WTC11 (cell line): ENCODE measurements around the gene CIDEC. TPM values are rescaled to one million over a fixed set of nuclear protein-coding genes. Genes with fewer than 3 reads are reported as not detected.
A peak's percentile ranks its signal among the peaks of the same experiment; 100 is the strongest.

ENCODE experiments used
- ATAC-seq: fragments of 200-7000 bp; cut with Tn5 transposase; 2 replicates; pipeline ENCODE4 v1.10.0; 2021; ENCODE audit warnings: mild to moderate bottlenecking, moderate library complexity
- CTCF ChIA-PET: fragments of 300-600 bp; sonication (Branson Sonifier 250); formaldehyde crosslinking; loops from one replicate; lab custom pipeline; 2021; ENCODE audit warnings: antibody characterized with exemption; lab: Charles Lee
- POLR2A ChIA-PET: fragments of 350-600 bp; sonication (Branson Sonifier 250); formaldehyde crosslinking; loops from one replicate; lab custom pipeline; 2021; ENCODE audit warnings: antibody characterized with exemption; lab: Charles Lee
- DNase-seq: peaks from one replicate; pipeline ENCODE4 v3.0.0; 2021; ENCODE audit warnings: low spot score
- H3K27ac Mint-ChIP-seq: 2 replicates; pipeline ENCODE4 v1.8.0; 2021; ENCODE audit warnings: mixed read lengths
- H3K27me3 Mint-ChIP-seq: 2 replicates; pipeline ENCODE4 v1.8.0; 2021; ENCODE audit warnings: low read depth, mild to moderate bottlenecking, moderate library complexity, mixed read lengths
- H3K36me3 Mint-ChIP-seq: 2 replicates; pipeline ENCODE4 v1.8.0; 2021; ENCODE audit warnings: mixed read lengths
- H3K4me1 Mint-ChIP-seq: 2 replicates; pipeline ENCODE4 v1.8.0; 2022; ENCODE audit warnings: mixed read lengths
- H3K4me3 Mint-ChIP-seq: 2 replicates; pipeline ENCODE4 v1.8.0; 2021; ENCODE audit warnings: mild to moderate bottlenecking, moderate library complexity, mixed read lengths
- H3K9me3 Mint-ChIP-seq: 2 replicates; pipeline ENCODE4 v1.8.0; 2021; ENCODE audit warnings: mixed read lengths
- ATF1 ChIP-seq: sonication (generic); formaldehyde crosslinking; IDR thresholded peaks from 2 replicates; pipeline ENCODE4 v1.8.1; 2023; ENCODE audit warnings: mild to moderate bottlenecking, moderate library complexity, missing genetic modification reagents
- CDX4 ChIP-seq: fragments of 250-450 bp; sonication (Bioruptor Pico); IDR thresholded peaks from 2 replicates; pipeline ENCODE4 v1.9.0; 2021; ENCODE audit warnings: moderate library complexity, mild to moderate bottlenecking, inconsistent platforms, borderline replicate concordance
- GABPB1 ChIP-seq: sonication (generic); formaldehyde crosslinking; IDR thresholded peaks from 2 replicates; pipeline ENCODE4 v1.8.1; 2023; ENCODE audit warnings: mild to moderate bottlenecking, missing genetic modification reagents
- HMGA2 ChIP-seq: fragments of 250-450 bp; sonication (Bioruptor Pico); IDR thresholded peaks from 2 replicates; pipeline ENCODE4 v1.4.0; 2021; ENCODE audit warnings: mild to moderate bottlenecking, moderate library complexity
- JAZF1 ChIP-seq: fragments of 250-450 bp; sonication (Bioruptor Pico); IDR thresholded peaks from 2 replicates; pipeline ENCODE4 v1.9.0; 2021; ENCODE audit warnings: moderate library complexity, mild to moderate bottlenecking, inconsistent platforms
- NFE2L1 ChIP-seq: sonication (generic); formaldehyde crosslinking; IDR thresholded peaks from 2 replicates; pipeline ENCODE4 v1.8.1; 2023; ENCODE audit warnings: missing genetic modification reagents
- NR3C1 ChIP-seq: sonication (generic); formaldehyde crosslinking; conservative IDR thresholded peaks from 2 replicates; pipeline ENCODE4 v1.8.1; 2023; ENCODE audit warnings: low read depth, mild to moderate bottlenecking, missing genetic modification reagents
- SOX15 ChIP-seq: fragments of 250-450 bp; sonication (Bioruptor Pico); IDR thresholded peaks from 2 replicates; pipeline ENCODE4 v1.9.0; 2021; ENCODE audit warnings: mild to moderate bottlenecking
- TCF7 ChIP-seq: sonication (generic); formaldehyde crosslinking; IDR thresholded peaks from 2 replicates; pipeline ENCODE4 v1.8.0; 2022; ENCODE audit warnings: mild to moderate bottlenecking, low read depth, missing genetic modification reagents, moderate library complexity
- ZNF121 ChIP-seq: sonication (generic); formaldehyde crosslinking; IDR thresholded peaks from 2 replicates; pipeline ENCODE4 v1.8.0; 2023; ENCODE audit warnings: missing genetic modification reagents
- ZNF396 ChIP-seq: fragments of 250-450 bp; sonication (Bioruptor Pico); IDR thresholded peaks from 2 replicates; pipeline ENCODE4 v1.8.0; 2021; ENCODE audit warnings: mild to moderate bottlenecking, moderate library complexity, borderline replicate concordance
- ZNF671 ChIP-seq: fragments of 250-450 bp; sonication (Bioruptor Pico); IDR thresholded peaks from 2 replicates; pipeline ENCODE4 v1.8.0; 2021; ENCODE audit warnings: mild to moderate bottlenecking
- total RNA-seq: library from RNA; stranded (reverse); gene quantifications from 3 replicates; pipeline ENCODE4 v1.2.3, GENCODE V29; 2021
- TF ChIP-seq, protein P1 (sequence below): fragments of 250-450 bp; sonication (Bioruptor Pico); IDR thresholded peaks from 2 replicates; pipeline ENCODE4 v2.1.2; 2022; ENCODE audit warnings: mild to moderate bottlenecking, moderate library complexity
- TF ChIP-seq, protein P2 (sequence below): sonication (generic); formaldehyde crosslinking; conservative IDR thresholded peaks from 2 replicates; pipeline ENCODE4 v1.8.1; 2022; ENCODE audit warnings: mild to moderate bottlenecking, missing genetic modification reagents
- TF ChIP-seq, protein P3 (sequence below): sonication (generic); formaldehyde crosslinking; IDR thresholded peaks from 2 replicates; pipeline ENCODE4 v1.8.0; 2023; ENCODE audit warnings: missing genetic modification reagents, mild to moderate bottlenecking, borderline replicate concordance

The CIDEC gene
- total RNA-seq, 1 experiment from 2014 or later = not detected

- Mint-ChIP-seq H3K27ac (no peak within 1 kb of the TSS), H3K4me1 (peaks cover 19% of the 10 kb centered on the region), H3K4me3 (peak within 1 kb of the TSS; percentile 40), H3K27me3 (no peaks in the 10 kb centered on the region; the same call in 1 of the 2 replicates), H3K36me3 (no peaks in the 10 kb centered on the region), H3K9me3 (no peaks in the 10 kb centered on the region)
- POLR2A ChIA-PET = interaction anchor here (1.3 to 1.6 kb wide), 2 partner anchors 13 to 31 kb away, joined by 6 read pairs; partner anchors contain the start of gene CRELD1
- TF ChIP-seq GABPB1 (0 out of 2 replicates have a peak, but pooled peaks have one; percentile 15), ZNF121 (no peak)
- ATAC-seq (peak; percentile 89), DNase-seq (peak; percentile 50)
- CTCF ChIA-PET = interaction anchor here (0.7 to 2.0 kb wide), 7 partner anchors 11 to 120 kb away, joined by 3 to 13 read pairs (median 4); no protein-coding TSS in a partner anchor
These were observed 22.6 kb upstream of the CIDEC start, which contains the start of gene IL17RE for GRCh38 chr3:9902372-9903237. Gene IL17RE, plus strand, starts transcription at chr3:9902848. Its CDS starts 85 bp downstream, at chr3:9902933.

- Mint-ChIP-seq H3K27ac (no peak overlapping the region), H3K27me3 (no peaks in the 10 kb centered on the region; the same call in 1 of the 2 replicates), H3K9me3 (no peaks in the 10 kb centered on the region), H3K4me1 (peaks cover 19% of the 10 kb centered on the region)
- TF ChIP-seq JAZF1 (CRISPR knock-in tag) (no peak), SOX15 (CRISPR knock-in tag) (no peak), NFE2L1 (CRISPR knock-in tag) (no peak), NR3C1 (CRISPR knock-in tag) (no peak), HMGA2 (CRISPR knock-in tag) (no peak), GABPB1 (no peak), ZNF671 (no peak), TCF7 (no peak), ZNF396 (CRISPR knock-in tag) (no peak), ATF1 (CRISPR knock-in tag) (no peak), CDX4 (CRISPR knock-in tag) (no peak)
- TF ChIP-seq, protein P1, sequence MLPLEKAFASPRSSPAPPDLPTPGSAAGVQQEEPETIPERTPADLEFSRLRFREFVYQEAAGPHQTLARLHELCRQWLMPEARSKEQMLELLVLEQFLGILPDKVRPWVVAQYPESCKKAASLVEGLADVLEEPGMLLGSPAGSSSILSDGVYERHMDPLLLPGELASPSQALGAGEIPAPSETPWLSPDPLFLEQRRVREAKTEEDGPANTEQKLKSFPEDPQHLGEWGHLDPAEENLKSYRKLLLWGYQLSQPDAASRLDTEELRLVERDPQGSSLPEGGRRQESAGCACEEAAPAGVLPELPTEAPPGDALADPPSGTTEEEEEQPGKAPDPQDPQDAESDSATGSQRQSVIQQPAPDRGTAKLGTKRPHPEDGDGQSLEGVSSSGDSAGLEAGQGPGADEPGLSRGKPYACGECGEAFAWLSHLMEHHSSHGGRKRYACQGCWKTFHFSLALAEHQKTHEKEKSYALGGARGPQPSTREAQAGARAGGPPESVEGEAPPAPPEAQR (CRISPR knock-in tag) = no peak
- TF ChIP-seq, protein P2, sequence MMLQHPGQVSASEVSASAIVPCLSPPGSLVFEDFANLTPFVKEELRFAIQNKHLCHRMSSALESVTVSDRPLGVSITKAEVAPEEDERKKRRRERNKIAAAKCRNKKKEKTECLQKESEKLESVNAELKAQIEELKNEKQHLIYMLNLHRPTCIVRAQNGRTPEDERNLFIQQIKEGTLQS (CRISPR knock-in tag) = no peak
- TF ChIP-seq, protein P3, sequence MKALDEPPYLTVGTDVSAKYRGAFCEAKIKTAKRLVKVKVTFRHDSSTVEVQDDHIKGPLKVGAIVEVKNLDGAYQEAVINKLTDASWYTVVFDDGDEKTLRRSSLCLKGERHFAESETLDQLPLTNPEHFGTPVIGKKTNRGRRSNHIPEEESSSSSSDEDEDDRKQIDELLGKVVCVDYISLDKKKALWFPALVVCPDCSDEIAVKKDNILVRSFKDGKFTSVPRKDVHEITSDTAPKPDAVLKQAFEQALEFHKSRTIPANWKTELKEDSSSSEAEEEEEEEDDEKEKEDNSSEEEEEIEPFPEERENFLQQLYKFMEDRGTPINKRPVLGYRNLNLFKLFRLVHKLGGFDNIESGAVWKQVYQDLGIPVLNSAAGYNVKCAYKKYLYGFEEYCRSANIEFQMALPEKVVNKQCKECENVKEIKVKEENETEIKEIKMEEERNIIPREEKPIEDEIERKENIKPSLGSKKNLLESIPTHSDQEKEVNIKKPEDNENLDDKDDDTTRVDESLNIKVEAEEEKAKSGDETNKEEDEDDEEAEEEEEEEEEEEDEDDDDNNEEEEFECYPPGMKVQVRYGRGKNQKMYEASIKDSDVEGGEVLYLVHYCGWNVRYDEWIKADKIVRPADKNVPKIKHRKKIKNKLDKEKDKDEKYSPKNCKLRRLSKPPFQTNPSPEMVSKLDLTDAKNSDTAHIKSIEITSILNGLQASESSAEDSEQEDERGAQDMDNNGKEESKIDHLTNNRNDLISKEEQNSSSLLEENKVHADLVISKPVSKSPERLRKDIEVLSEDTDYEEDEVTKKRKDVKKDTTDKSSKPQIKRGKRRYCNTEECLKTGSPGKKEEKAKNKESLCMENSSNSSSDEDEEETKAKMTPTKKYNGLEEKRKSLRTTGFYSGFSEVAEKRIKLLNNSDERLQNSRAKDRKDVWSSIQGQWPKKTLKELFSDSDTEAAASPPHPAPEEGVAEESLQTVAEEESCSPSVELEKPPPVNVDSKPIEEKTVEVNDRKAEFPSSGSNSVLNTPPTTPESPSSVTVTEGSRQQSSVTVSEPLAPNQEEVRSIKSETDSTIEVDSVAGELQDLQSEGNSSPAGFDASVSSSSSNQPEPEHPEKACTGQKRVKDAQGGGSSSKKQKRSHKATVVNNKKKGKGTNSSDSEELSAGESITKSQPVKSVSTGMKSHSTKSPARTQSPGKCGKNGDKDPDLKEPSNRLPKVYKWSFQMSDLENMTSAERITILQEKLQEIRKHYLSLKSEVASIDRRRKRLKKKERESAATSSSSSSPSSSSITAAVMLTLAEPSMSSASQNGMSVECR (CRISPR knock-in tag) = no peak
- TF ChIP-seq, all 79 proteins: peak for 0
- no peak overlapping the region for H3K4me3 Mint-ChIP-seq
- no peak for DNase-seq
- ATAC-seq = no peak
- H3K36me3 Mint-ChIP-seq = no peaks in the 10 kb centered on the region
- ChIA-PET POLR2A (interaction anchor here (1.0 to 1.6 kb wide), 3 partner anchors 12 to 31 kb away, joined by 3 to 6 read pairs (median 6); partner anchors contain the start of gene CRELD1), CTCF (interaction anchor here (1.4 to 2.0 kb wide), 3 partner anchors 10 to 45 kb away, joined by 4 to 13 read pairs (median 6); no protein-coding TSS in a partner anchor)
These were observed 21.9 kb upstream of the CIDEC start for GRCh38 chr3:9901967-9902366.
